Activated CD4-positive, alpha-beta T cell treated with anti-CD3 and anti-CD28 coated beads, Interleukin-2, amount 50 U/mL, for 48 hours (primary cell): Measurements from ENCODE around the gene EHD2.
"Not testable (repeated sequence)": the region's sequence is repeated elsewhere in the genome, so short reads cannot be mapped to it uniquely, and the experiment has no call there.

Experiments
- DNase-seq, 2 experiments: peaks; one replicate each; pipeline ENCODE4 v3.0.0-alpha.2; 2020

The EHD2 gene

GRCh38 chr19:47754206-47755064, 41.2 kb downstream of the EHD2 start:
- DNase-seq, result no peak

- DNase-seq, result no peak
Measured at GRCh38 chr19:47755065-47755761, 42.0 kb downstream of the EHD2 start.

GRCh38 chr19:47755762-47756626, 42.8 kb downstream of the EHD2 start:
- DNase-seq, result no peak

GRCh38 chr19:47756627-47756929, 43.4 kb downstream of the EHD2 start:
- DNase-seq, result no peak

GRCh38 chr19:47756953-47757608, 43.9 kb downstream of the EHD2 start:
- no peak for DNase-seq

GRCh38 chr19:47757617-47758442, 44.6 kb downstream of the EHD2 start:
- DNase-seq, result no peak

GRCh38 chr19:47758443-47758804, 45.2 kb downstream of the EHD2 start:
- no peak for DNase-seq

- no peak for DNase-seq
Measured at GRCh38 chr19:47760632-47760999, 47.4 kb downstream of the EHD2 start.

- DNase-seq, result no peak
Measured at GRCh38 chr19:47761566-47761965, 48.3 kb downstream of the EHD2 start.

- no peak for DNase-seq
Measured at GRCh38 chr19:47762151-47762550, 48.9 kb downstream of the EHD2 start.

GRCh38 chr19:47762615-47763308, 49.5 kb downstream of the EHD2 start:
- DNase-seq, result no peak

GRCh38 chr19:47764705-47765104, 51.5 kb downstream of the EHD2 start:
- not testable (repeated sequence) for DNase-seq

GRCh38 chr19:47765523-47766358, 52.5 kb downstream of the EHD2 start:
- DNase-seq, result peak; percentile 49 to 59

- no peak for DNase-seq
Measured at GRCh38 chr19:47766359-47766620, 53.1 kb downstream of the EHD2 start.

GRCh38 chr19:47766670-47767069, 53.4 kb downstream of the EHD2 start:
- DNase-seq, result no peak

- DNase-seq, result no peak
Measured at GRCh38 chr19:47767349-47767748, 54.1 kb downstream of the EHD2 start.

- DNase-seq, result no peak
Measured at GRCh38 chr19:47768604-47769003, 55.4 kb downstream of the EHD2 start.

GRCh38 chr19:47769534-47769933, 56.3 kb downstream of the EHD2 start:
- no peak for DNase-seq

- DNase-seq, result not testable (repeated sequence)
Measured at GRCh38 chr19:47771291-47771690, 58.1 kb downstream of the EHD2 start.

GRCh38 chr19:47776568-47776967, 63.3 kb downstream of the EHD2 start:
- DNase-seq, result no peak
